ENCODE data around the gene KIF17. TPM values are rescaled to one million over a fixed set of nuclear protein-coding genes. Genes with fewer than 3 reads are reported as not detected.

KIF17 gene
- polyA plus RNA-seq, 1 donor from 2014 or later = 10.0 TPM

DNA sequence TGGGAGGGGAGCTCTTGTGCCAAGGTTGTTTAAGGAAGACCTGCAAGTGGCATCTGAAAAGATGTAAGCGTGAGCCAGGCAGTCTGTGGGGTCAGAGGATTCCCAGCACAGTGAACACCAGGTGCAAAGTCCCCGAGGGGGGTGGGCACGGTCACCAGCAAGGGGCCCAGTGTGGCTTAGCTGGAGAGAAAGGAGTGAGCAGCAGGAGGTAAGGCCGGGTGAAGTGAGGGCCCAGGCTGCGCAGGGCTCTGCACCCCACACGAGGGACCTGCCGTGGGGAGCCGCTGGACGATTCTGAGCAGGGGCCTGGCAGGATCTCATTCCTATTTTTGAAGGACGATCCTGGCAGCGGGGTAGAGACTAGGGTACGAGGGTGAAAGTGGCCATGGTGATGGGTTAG lies 60.8 kb downstream of the KIF17 start:
- H2AFZ ChIP-seq (ENCODE audit: low read depth, low read length) = no peak overlapping the region
- H3K27ac ChIP-seq (ENCODE audit: low read length) = no peak overlapping the region
- H3K4me2 ChIP-seq (ENCODE audit: low read length) = no peak overlapping the region
- no peaks in the 10 kb centered on the region for H3F3A ChIP-seq (ENCODE audit: insufficient read depth, low read length, poor library complexity, severe bottlenecking)
- no peaks in the 10 kb centered on the region for H3K27me3 ChIP-seq (ENCODE audit: insufficient read depth, low read depth, low read length)
- H3K79me2 ChIP-seq (replicated peaks; ENCODE audit: insufficient read depth, low read length) = peaks cover 29% of the 10 kb centered on the region
- no peak for TF ChIP-seq MXI1 (conservative IDR thresholded peaks at IDR 0.05; ENCODE audit: poor library complexity, severe bottlenecking)
- no peak for TF ChIP-seq EP300 (conservative IDR thresholded peaks at IDR 0.05; ENCODE audit: poor library complexity, severe bottlenecking)
- no peak for TF ChIP-seq EZH2 (IDR thresholded peaks at IDR 0.05; ENCODE audit: borderline replicate concordance, insufficient read depth, low read length, poor library complexity, severe bottlenecking)
- TF ChIP-seq RAD21 (conservative IDR thresholded peaks at IDR 0.05) = no peak
- TF ChIP-seq, protein P1, sequence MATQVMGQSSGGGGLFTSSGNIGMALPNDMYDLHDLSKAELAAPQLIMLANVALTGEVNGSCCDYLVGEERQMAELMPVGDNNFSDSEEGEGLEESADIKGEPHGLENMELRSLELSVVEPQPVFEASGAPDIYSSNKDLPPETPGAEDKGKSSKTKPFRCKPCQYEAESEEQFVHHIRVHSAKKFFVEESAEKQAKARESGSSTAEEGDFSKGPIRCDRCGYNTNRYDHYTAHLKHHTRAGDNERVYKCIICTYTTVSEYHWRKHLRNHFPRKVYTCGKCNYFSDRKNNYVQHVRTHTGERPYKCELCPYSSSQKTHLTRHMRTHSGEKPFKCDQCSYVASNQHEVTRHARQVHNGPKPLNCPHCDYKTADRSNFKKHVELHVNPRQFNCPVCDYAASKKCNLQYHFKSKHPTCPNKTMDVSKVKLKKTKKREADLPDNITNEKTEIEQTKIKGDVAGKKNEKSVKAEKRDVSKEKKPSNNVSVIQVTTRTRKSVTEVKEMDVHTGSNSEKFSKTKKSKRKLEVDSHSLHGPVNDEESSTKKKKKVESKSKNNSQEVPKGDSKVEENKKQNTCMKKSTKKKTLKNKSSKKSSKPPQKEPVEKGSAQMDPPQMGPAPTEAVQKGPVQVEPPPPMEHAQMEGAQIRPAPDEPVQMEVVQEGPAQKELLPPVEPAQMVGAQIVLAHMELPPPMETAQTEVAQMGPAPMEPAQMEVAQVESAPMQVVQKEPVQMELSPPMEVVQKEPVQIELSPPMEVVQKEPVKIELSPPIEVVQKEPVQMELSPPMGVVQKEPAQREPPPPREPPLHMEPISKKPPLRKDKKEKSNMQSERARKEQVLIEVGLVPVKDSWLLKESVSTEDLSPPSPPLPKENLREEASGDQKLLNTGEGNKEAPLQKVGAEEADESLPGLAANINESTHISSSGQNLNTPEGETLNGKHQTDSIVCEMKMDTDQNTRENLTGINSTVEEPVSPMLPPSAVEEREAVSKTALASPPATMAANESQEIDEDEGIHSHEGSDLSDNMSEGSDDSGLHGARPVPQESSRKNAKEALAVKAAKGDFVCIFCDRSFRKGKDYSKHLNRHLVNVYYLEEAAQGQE (IDR thresholded peaks at IDR 0.05; ENCODE audit: borderline replicate concordance) = no peak
- TF ChIP-seq, protein P2, sequence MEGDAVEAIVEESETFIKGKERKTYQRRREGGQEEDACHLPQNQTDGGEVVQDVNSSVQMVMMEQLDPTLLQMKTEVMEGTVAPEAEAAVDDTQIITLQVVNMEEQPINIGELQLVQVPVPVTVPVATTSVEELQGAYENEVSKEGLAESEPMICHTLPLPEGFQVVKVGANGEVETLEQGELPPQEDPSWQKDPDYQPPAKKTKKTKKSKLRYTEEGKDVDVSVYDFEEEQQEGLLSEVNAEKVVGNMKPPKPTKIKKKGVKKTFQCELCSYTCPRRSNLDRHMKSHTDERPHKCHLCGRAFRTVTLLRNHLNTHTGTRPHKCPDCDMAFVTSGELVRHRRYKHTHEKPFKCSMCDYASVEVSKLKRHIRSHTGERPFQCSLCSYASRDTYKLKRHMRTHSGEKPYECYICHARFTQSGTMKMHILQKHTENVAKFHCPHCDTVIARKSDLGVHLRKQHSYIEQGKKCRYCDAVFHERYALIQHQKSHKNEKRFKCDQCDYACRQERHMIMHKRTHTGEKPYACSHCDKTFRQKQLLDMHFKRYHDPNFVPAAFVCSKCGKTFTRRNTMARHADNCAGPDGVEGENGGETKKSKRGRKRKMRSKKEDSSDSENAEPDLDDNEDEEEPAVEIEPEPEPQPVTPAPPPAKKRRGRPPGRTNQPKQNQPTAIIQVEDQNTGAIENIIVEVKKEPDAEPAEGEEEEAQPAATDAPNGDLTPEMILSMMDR (IDR thresholded peaks at IDR 0.05; ENCODE audit: poor library complexity, severe bottlenecking) = no peak
- no peak for TF ChIP-seq POLR2AphosphoS5 (IDR thresholded peaks at IDR 0.05)
- no peak for TF ChIP-seq SMC3 (conservative IDR thresholded peaks at IDR 0.05; ENCODE audit: poor library complexity)
- TF ChIP-seq TAF1 (IDR thresholded peaks at IDR 0.05; ENCODE audit: low read depth) = no peak
- H3K9me3 ChIP-seq (ENCODE audit: low read length) = no peaks in the 10 kb centered on the region
- H3K9me2 ChIP-seq (ENCODE audit: insufficient read depth, low read length) = no peaks in the 10 kb centered on the region
- no peak overlapping the region for H3K4me3 ChIP-seq (ENCODE audit: low read length)
- no peak overlapping the region for H3K9ac ChIP-seq (ENCODE audit: low read length)
- no peaks in the 10 kb centered on the region for H3K36me3 ChIP-seq (ENCODE audit: insufficient read depth, low read length)
- H4K20me1 ChIP-seq (ENCODE audit: insufficient read depth) = peaks cover 4% of the 10 kb centered on the region

DNA sequence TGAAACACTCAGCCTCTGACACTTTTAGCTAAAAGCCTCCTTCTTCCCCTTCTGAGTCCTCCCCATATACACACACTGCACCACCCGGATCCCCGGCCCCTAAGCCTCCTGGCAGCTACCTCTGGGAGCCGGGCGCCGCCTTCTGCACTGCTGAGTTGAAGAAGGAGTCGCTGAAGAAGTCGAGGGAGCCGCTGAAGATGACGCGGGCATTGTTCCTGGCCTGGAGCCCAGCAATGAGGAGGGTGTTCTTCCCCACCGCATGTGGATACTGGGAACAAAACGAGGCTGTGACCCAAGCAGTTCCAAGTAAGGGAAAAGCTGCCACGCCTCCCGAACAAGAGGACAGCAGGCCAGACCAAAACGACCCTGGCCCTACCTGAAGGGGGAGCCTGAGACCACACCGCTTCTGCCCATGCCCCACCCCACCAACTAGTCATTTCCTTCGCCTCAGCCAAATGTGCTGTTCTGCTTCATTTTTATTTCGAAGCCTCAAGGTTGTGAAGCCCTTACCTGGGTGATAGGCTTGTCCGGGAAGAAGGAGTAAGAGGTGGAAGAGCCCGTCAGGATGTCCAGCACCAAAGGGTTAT lies 63.6 kb downstream of the KIF17 start:
- H3K9ac ChIP-seq (ENCODE audit: low read length) = no peak overlapping the region
- TF ChIP-seq RAD21 (conservative IDR thresholded peaks at IDR 0.05) (no peak), EZH2 (IDR thresholded peaks at IDR 0.05; ENCODE audit: borderline replicate concordance, insufficient read depth, low read length, poor library complexity, severe bottlenecking) (no peak), EP300 (conservative IDR thresholded peaks at IDR 0.05; ENCODE audit: poor library complexity, severe bottlenecking) (no peak), MXI1 (conservative IDR thresholded peaks at IDR 0.05; ENCODE audit: poor library complexity, severe bottlenecking) (no peak), POLR2AphosphoS5 (IDR thresholded peaks at IDR 0.05) (no peak), SMC3 (conservative IDR thresholded peaks at IDR 0.05; ENCODE audit: poor library complexity) (no peak), TAF1 (IDR thresholded peaks at IDR 0.05; ENCODE audit: low read depth) (no peak)
- TF ChIP-seq, protein P2 (IDR thresholded peaks at IDR 0.05; ENCODE audit: poor library complexity, severe bottlenecking) = no peak
- TF ChIP-seq, protein P1 (IDR thresholded peaks at IDR 0.05; ENCODE audit: borderline replicate concordance) = no peak
- no peak overlapping the region for H3K4me2 ChIP-seq (ENCODE audit: low read length)
- H3K4me3 ChIP-seq (ENCODE audit: low read length) = no peak overlapping the region
- no peaks in the 10 kb centered on the region for H3K9me3 ChIP-seq (ENCODE audit: low read length)
- no peak overlapping the region for H2AFZ ChIP-seq (ENCODE audit: low read depth, low read length)
- H3K27ac ChIP-seq (ENCODE audit: low read length) = no peak overlapping the region
- no peaks in the 10 kb centered on the region for H3K27me3 ChIP-seq (ENCODE audit: insufficient read depth, low read depth, low read length)
- H3K79me2 ChIP-seq (replicated peaks; ENCODE audit: insufficient read depth, low read length) = peaks cover 10% of the 10 kb centered on the region
- peaks cover 4% of the 10 kb centered on the region for H4K20me1 ChIP-seq (ENCODE audit: insufficient read depth)
- no peaks in the 10 kb centered on the region for H3K36me3 ChIP-seq (ENCODE audit: insufficient read depth, low read length)
- H3F3A ChIP-seq (ENCODE audit: insufficient read depth, low read length, poor library complexity, severe bottlenecking) = no peaks in the 10 kb centered on the region
- H3K9me2 ChIP-seq (ENCODE audit: insufficient read depth, low read length) = no peaks in the 10 kb centered on the region

All from neural cell (in vitro differentiated cells).